Measurements from ENCODE around the gene TPBGL.

Gene TPBGL

GRCh38 chr11:75239531-75240290, 863 bp upstream of the TPBGL start:
- DNase-seq, result peak; percentile 5
- no peak for TF ChIP-seq CTCF (IDR thresholded peaks at IDR 0.05; ENCODE audit: low read depth, low read length)
- no peaks in the 10 kb centered on the region for H3K36me3 ChIP-seq
- no peaks in the 10 kb centered on the region for H3K9me3 ChIP-seq (ENCODE audit: severe bottlenecking)
- no peak overlapping the region for H3K27ac ChIP-seq
- peaks cover 3% of the 10 kb centered on the region for H3K27me3 ChIP-seq (ENCODE audit: insufficient read depth, low read depth, severe bottlenecking)
- no peak overlapping the region for H3K4me3 ChIP-seq (ENCODE audit: low read depth, low read length)

GRCh38 chr11:75241036-75241905, 697 bp downstream of the TPBGL start:
- Histone ChIP-seq H3K9me3 (ENCODE audit: severe bottlenecking) (no peaks in the 10 kb centered on the region), H3K36me3 (no peaks in the 10 kb centered on the region), H3K27me3 (ENCODE audit: insufficient read depth, low read depth, severe bottlenecking) (peaks cover 3% of the 10 kb centered on the region), H3K4me3 (ENCODE audit: low read depth, low read length) (peak overlapping the region; percentile 60), H3K27ac (peak overlapping the region; percentile 69)
- peak; percentile 89 for TF ChIP-seq CTCF (IDR thresholded peaks at IDR 0.05; ENCODE audit: low read depth, low read length)
- peak; percentile 84 for DNase-seq

- no peak for DNase-seq
- peak overlapping the region; percentile 53 for H3K4me3 ChIP-seq (ENCODE audit: low read depth, low read length)
- H3K27me3 ChIP-seq (ENCODE audit: insufficient read depth, low read depth, severe bottlenecking), result peaks cover 3% of the 10 kb centered on the region
- H3K9me3 ChIP-seq (ENCODE audit: severe bottlenecking), result no peaks in the 10 kb centered on the region
- peak overlapping the region; percentile 43; the same call in 1 of the 2 replicates for H3K27ac ChIP-seq
- no peak for TF ChIP-seq CTCF (IDR thresholded peaks at IDR 0.05; ENCODE audit: low read depth, low read length)
- no peaks in the 10 kb centered on the region for H3K36me3 ChIP-seq
Observed at GRCh38 chr11:75241906-75242644, 1.5 kb downstream of the TPBGL start.

- no peak overlapping the region for H3K27ac ChIP-seq
- no peak for TF ChIP-seq CTCF (IDR thresholded peaks at IDR 0.05; ENCODE audit: low read depth, low read length)
- H3K27me3 ChIP-seq (ENCODE audit: insufficient read depth, low read depth, severe bottlenecking), result peaks cover 3% of the 10 kb centered on the region
- no peak overlapping the region for H3K4me3 ChIP-seq (ENCODE audit: low read depth, low read length)
- no peaks in the 10 kb centered on the region for H3K9me3 ChIP-seq (ENCODE audit: severe bottlenecking)
- DNase-seq, result peak; percentile 15
- no peaks in the 10 kb centered on the region for H3K36me3 ChIP-seq
Observed at GRCh38 chr11:75242722-75243600, 2.4 kb downstream of the TPBGL start.

All from WERI-Rb-1 (cell line).